IPS-20b (cell line): ENCODE measurements around the gene PPP6R1.
A peak's percentile ranks its signal among the peaks of the same experiment; 100 is the strongest.

ENCODE experiments used
- H3K27ac ChIP-seq: one replicate; pipeline ENCODE4 v1.5.1; 2013; ENCODE audit warnings: low read length
- H3K27me3 ChIP-seq: 2 replicates; pipeline ENCODE4 v1.6.1; 2013; ENCODE audit warnings: mild to moderate bottlenecking, low read length, inconsistent platforms; ENCODE audit not compliant: insufficient read depth
- H3K36me3 ChIP-seq: 2 replicates; pipeline ENCODE4 v1.6.1; 2013; ENCODE audit warnings: low read depth, mild to moderate bottlenecking, inconsistent platforms, low read length, moderate library complexity; ENCODE audit not compliant: insufficient read depth
- H3K4me1 ChIP-seq: 2 replicates; pipeline ENCODE4 v1.6.1; 2013; ENCODE audit warnings: mild to moderate bottlenecking, control low read depth, inconsistent platforms, low read length, moderate library complexity; ENCODE audit not compliant: insufficient read depth
- H3K4me3 ChIP-seq: 2 replicates; pipeline ENCODE4 v1.5.1; 2013; ENCODE audit warnings: mild to moderate bottlenecking, low read length, inconsistent platforms
- H3K9ac ChIP-seq: 2 replicates; pipeline ENCODE4 v1.6.1; 2013; ENCODE audit warnings: low read depth, mild to moderate bottlenecking, inconsistent platforms, low read length, moderate library complexity
- H3K9me3 ChIP-seq: 2 replicates; pipeline ENCODE4 v1.6.1; 2013; ENCODE audit warnings: mild to moderate bottlenecking, low read depth, low read length, inconsistent platforms; ENCODE audit not compliant: insufficient read depth

PPP6R1 gene

DNA sequence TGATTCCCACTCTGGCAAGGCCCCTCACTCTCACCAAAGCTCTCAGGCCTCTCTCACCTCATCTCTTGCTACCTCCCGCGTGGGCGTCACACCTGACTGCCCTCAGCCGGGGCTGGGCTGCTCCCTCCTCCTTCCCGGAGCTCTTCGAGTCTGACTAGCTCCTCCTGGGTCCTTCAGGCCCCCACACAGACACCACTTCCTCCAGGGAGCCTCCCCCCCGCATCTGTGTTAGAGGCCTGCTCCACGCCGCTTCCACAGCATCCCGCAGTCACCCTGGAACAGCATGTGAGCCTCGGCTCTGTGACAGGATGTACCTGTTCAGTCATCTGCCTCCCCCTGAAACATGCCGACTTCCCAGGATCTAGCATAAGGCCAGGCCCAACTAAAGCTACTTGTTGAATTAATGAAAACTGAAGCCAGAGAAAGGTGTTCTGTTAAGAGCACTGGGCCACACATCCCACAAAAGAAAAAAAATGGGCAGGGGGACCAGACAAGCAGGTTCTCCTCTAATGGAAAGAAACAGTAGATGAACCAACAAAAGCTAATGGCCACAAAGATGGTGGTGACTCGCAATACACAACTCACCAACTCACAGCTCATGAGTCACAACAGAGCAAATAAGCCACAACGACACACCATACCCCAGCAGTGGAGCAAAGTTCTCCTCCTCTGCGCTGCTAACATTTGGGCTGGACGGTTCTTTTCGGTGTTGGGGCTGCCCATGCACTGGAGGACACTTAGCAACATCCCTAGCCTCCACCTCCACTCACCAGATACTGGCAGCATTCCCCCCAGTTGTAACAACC, 3.0 kb downstream of the PPP6R1 start:
- Histone ChIP-seq H3K9me3 (no peaks in the 10 kb centered on the region), H3K36me3 (no peaks in the 10 kb centered on the region; the same call in 1 of the 2 replicates), H3K4me1 (peaks cover 11% of the 10 kb centered on the region), H3K4me3 (0 out of 2 replicates have a peak overlapping the region, but pooled peaks have one; percentile 84), H3K27me3 (no peaks in the 10 kb centered on the region), H3K27ac (no peak overlapping the region), H3K9ac (peak overlapping the region; percentile 37; the same call in 1 of the 2 replicates)

DNA sequence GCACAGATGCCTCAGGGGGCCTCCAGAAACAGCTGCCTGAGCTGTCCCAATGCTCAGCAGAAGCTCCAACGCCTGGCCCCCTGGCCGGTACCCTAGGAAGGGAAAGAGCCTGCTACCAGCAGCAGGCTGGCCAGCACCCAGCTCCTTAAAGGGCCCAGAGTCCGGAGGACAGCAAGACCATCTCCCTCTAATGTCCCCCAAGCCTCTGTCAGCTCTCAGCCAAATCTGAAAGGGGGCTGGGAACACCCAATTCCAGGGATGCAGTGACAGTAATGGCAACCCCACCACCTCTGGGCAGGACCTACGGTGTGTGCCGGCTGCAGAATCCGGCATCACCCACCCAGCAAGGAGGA, 4.2 kb downstream of the PPP6R1 start:
- Histone ChIP-seq H3K27me3 (no peaks in the 10 kb centered on the region), H3K4me3 (no peak overlapping the region), H3K36me3 (no peaks in the 10 kb centered on the region; the same call in 1 of the 2 replicates), H3K4me1 (peaks cover 8% of the 10 kb centered on the region), H3K9me3 (no peaks in the 10 kb centered on the region), H3K9ac (no peak overlapping the region; the same call in 1 of the 2 replicates), H3K27ac (no peak overlapping the region)

DNA sequence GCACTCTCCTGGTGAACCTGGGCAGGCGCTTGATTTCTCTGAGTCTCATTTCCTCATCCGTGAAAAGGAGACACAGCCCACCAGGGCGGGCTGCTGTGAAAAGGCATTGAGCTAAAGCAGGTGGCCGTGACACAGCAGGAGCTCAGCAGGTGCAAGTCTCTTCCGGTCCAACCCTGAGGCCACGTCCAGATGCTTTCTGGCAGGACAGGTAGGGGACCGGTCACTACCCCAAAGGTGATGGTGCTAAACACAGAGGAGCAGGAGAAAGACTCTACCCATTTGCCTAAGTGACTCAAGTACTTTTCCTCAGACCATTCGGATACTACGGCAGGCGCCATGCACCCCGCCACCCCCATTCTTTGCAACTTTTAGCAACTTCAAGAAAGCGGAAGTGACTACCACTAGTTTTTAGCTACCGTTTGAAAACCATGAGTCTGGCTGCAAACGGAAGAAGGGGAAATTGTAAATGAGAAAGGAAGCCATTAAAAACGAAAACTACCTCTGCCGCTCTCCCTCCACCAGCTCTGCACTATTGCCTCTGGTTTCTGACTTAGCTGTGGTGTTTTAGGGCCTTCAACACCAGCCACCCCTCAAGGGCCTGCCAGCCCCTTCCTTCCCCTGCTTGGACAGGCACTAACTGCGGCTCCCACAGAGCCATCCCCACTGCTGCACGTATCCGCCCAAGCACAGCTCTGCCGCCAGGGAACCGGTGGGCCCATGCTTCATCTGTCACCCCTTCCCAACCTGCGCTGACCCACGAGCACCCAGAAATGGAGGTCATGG, 4.8 kb downstream of the PPP6R1 start:
- no peak overlapping the region for H3K4me3 ChIP-seq
- H3K9me3 ChIP-seq, result no peaks in the 10 kb centered on the region
- no peaks in the 10 kb centered on the region for H3K27me3 ChIP-seq
- H3K4me1 ChIP-seq, result peaks cover 8% of the 10 kb centered on the region
- no peak overlapping the region for H3K27ac ChIP-seq
- no peak overlapping the region; the same call in 1 of the 2 replicates for H3K9ac ChIP-seq
- no peaks in the 10 kb centered on the region; the same call in 1 of the 2 replicates for H3K36me3 ChIP-seq

DNA sequence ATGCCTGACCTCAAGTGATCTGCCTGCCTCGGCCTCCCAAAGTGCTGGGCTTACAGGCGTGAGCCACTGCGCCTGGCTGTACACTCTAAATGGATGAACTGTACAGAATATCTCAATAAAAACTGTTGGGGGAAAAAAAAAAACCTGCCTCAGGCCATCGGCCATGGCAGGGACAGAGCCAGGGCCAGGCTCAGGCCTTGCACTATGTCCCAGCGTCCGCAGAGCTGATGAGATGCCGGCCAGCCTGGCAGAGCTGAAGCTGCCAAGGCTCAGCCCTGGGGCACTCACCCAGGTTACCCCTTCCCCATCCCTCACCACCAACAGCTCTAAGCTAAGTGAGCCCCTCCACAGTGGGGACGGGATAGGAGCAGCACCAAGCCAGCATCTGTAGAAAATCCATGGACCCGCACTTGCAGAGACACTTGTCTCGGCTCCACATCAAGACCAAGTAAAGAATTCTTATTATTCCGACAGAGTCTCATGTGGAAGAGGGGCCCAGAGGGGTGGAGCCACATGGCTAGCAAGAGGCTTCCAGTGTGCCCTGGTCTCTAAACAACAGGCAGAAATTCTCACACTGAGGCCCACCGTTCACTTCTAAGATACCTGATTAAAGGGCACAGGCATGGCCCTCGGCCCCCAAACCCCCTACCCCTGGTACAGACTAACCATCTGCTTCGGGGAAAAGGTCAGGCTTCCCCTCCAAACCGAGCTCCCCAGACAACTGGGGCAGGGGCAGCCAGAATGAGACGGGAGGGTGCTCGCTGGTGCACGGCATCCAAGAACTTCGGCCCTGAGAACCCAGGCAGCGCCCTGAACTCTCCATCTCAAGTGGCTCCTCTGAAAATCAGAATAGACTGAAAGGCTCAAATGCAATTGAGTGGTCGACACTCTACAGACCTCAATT, 5.8 kb downstream of the PPP6R1 start:
- peaks cover 8% of the 10 kb centered on the region for H3K4me1 ChIP-seq
- peak overlapping the region; percentile 27 for H3K9ac ChIP-seq
- no peak overlapping the region for H3K4me3 ChIP-seq
- H3K27me3 ChIP-seq, result no peaks in the 10 kb centered on the region
- H3K9me3 ChIP-seq, result no peaks in the 10 kb centered on the region
- no peak overlapping the region for H3K27ac ChIP-seq
- H3K36me3 ChIP-seq, result no peaks in the 10 kb centered on the region; the same call in 1 of the 2 replicates

DNA sequence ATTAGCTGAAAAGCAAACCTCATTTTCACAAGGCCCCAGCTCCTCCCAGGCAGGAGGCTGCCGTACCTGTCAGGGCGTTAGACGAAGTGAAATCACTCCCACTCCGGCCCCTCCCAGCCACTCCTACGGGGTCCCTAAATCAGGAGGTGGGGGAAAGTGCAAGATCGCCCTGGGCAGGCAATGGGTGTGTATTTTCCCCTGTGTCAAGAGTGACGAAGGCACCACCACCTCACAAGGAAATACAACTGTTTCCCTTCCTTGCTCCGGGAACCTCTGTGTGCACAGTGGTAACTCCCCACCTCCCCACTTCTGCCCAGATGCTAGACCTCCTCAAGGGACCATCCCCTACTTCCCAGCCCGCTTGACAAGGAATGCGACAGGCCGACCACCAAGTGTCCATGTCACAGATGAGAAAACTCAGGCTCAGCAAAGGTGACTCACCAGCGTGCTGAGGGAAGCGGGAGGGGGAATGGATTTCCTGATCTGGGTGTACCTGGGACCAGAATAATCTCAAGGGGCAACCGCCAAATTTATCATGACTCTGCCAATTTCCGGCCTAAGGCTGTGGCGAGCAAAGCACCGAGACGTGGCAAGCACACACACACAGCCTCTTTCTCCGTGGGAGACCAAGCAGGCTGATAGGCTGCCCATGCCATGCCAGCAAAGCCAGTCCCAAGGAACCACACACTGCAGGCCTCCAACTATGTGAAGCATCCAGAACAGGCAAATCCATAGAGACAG, 7.3 kb downstream of the PPP6R1 start:
- Histone ChIP-seq H3K9me3 (no peaks in the 10 kb centered on the region), H3K27ac (no peak overlapping the region), H3K4me3 (no peak overlapping the region), H3K36me3 (peaks cover 4% of the 10 kb centered on the region), H3K27me3 (no peaks in the 10 kb centered on the region), H3K9ac (no peak overlapping the region; the same call in 1 of the 2 replicates), H3K4me1 (0 out of 2 replicates have a peak, but pooled peaks cover 2% of the 10 kb centered on the region)

DNA sequence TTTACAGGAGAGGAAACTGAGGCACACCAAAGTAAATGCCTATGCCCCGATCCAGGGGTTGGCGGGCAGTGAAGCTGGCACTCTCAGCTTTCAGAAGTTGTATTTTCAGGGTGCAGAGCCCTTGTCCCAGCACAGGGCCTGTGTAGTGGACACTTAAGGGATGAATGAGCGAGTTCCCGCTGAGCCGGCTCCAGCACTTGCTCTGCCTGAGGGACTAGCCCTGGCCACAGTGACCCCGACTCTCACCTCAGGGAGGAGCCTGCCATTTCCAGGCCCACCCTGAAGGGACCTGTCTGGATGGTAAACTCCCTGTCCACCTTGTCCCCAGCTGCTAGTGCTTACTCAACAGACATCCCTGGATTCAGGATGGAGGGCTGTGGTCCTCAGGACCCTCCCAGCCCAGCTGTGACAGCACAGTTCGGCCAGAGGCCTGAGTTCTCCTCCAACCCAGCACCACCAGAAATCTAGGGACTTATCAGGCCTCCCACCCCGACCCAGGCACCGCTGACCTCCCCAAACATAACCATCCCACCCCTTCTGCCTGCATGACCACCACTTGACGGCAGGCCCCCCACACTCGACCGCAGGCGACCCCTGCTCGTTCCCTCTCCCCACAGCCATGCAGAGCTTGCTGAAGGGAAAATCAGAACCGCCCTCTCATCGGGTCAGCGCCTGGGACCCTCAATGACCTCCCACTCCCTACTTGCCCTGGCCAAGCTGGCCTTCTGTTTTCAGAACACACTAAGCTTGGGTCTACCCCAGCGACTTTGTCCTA, 8.4 kb downstream of the PPP6R1 start:
- no peaks in the 10 kb centered on the region for H3K4me1 ChIP-seq

DNA sequence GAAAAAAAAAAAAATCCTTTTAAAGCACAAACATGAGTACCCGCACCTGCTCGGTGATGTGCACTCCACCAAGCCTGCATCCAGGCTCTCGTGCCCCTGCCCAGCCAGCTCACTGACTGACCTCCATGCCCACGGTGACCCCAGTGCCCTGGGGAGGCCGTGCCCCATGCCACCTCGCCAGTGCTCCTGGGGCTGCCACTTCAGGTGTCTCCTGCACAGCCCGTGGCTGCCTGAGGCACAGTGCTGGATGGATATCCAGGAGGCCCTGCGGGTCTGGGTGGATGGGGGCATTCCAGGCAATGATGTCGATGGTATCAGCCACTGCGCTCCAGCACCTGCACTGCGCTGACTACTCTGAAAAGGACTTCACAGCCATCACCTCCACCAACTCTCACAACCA, 9.0 kb downstream of the PPP6R1 start:
- Histone ChIP-seq H3K9ac (no peak overlapping the region), H3K27ac (no peak overlapping the region), H3K27me3 (no peaks in the 10 kb centered on the region), H3K4me1 (no peaks in the 10 kb centered on the region), H3K9me3 (no peaks in the 10 kb centered on the region), H3K36me3 (peaks cover 19% of the 10 kb centered on the region), H3K4me3 (no peak overlapping the region)

More for the DNA sequence above, 8.4 kb downstream of the PPP6R1 start:
- H3K4me3 ChIP-seq, result no peak overlapping the region
- peaks cover 13% of the 10 kb centered on the region for H3K36me3 ChIP-seq
- H3K27me3 ChIP-seq, result no peaks in the 10 kb centered on the region
- no peak overlapping the region for H3K27ac ChIP-seq
- H3K9ac ChIP-seq, result no peak overlapping the region
- no peaks in the 10 kb centered on the region for H3K9me3 ChIP-seq

DNA sequence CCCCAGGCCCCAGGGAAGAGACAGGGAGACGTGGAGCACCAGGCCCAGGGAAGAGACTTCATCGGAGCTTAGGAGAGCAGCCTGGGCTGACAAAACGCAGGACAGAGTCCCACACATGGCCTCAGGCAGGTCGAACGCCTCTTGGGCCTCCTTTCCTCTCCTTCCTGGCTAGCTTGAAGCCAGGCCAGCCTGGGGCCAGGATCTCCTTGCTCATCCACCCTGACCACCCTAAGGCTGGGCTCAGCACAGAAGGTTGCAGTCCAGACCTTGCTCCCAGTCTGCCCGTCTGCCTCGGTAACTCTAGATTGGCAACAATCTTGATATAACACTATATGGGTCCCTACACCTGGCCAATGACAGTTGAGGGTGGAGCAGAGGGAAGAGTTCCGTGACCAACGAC, 10.1 kb downstream of the PPP6R1 start:
- peaks cover 31% of the 10 kb centered on the region for H3K36me3 ChIP-seq

DNA sequence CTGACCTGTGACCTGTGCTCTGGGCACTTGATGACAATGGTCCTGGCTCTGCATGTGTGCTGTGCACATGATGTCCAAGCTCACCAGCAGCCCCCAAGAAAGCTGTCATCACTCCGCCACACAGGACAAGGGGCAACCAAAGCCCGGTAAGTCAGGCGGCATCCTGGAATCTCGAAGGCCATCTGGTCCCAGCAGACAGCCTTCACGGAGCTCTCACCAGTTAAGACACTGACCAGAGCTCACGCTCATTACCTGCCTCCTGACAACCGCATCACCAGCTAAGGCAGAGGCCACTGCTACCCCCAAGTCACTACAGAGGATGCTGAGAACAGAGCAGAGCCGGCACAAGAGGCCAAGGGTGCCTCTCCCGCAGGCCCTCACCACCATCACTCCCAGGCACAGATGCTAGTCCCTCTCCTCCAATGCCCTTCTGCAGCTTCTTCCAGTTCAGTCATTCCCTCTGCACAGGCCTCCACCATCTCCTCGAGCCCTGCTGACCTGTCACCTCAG, 10.6 kb downstream of the PPP6R1 start:
- no peak overlapping the region for H3K9ac ChIP-seq
- peaks cover 35% of the 10 kb centered on the region for H3K36me3 ChIP-seq
- H3K27ac ChIP-seq, result no peak overlapping the region
- no peaks in the 10 kb centered on the region for H3K9me3 ChIP-seq
- no peaks in the 10 kb centered on the region for H3K27me3 ChIP-seq
- no peaks in the 10 kb centered on the region for H3K4me1 ChIP-seq
- H3K4me3 ChIP-seq, result no peak overlapping the region

More for the DNA sequence above, 10.1 kb downstream of the PPP6R1 start:
- H3K4me1 ChIP-seq, result no peaks in the 10 kb centered on the region
- H3K27ac ChIP-seq, result no peak overlapping the region
- H3K9me3 ChIP-seq, result no peaks in the 10 kb centered on the region
- no peak overlapping the region for H3K9ac ChIP-seq
- H3K27me3 ChIP-seq, result no peaks in the 10 kb centered on the region
- H3K4me3 ChIP-seq, result no peak overlapping the region

DNA sequence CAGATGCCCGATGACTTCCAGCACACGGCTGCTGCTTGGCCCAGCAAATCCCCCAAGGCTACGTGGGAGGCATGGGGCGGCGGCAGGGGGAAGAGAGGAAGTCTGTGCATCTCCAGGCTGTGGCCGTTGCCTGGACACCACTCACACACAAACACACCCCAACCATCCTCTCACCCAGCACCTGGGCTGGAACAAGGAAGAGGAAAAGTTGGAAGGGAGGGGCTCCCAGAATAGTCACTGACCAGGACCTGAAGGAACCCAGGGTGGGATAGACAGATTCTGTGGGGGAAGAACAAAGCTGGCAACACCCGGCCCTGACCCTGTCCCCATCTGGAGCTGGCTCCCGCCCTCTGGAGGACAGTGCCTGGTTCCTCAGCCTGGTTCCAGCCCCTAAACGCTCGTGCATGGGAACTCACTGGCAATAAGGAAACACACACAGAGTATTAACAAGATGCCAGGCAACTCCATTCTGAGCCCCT, 11.2 kb downstream of the PPP6R1 start:
- H3K9me3 ChIP-seq, result no peaks in the 10 kb centered on the region
- no peak overlapping the region for H3K9ac ChIP-seq
- no peak overlapping the region for H3K4me3 ChIP-seq
- peaks cover 41% of the 10 kb centered on the region for H3K36me3 ChIP-seq
- H3K4me1 ChIP-seq, result no peaks in the 10 kb centered on the region
- H3K27me3 ChIP-seq, result no peaks in the 10 kb centered on the region
- no peak overlapping the region for H3K27ac ChIP-seq
